ENCODE measurements around the gene DNM2. TPM values are rescaled to one million over a fixed set of nuclear protein-coding genes. Genes with fewer than 3 reads are reported as not detected.

The DNM2 gene
- total and polyA plus RNA-seq, 10 of the 15 experiments (the other 5 are each of a cell fraction or from before 2014, with no cell fraction given) = 1.2 to 146 (median 68.9) TPM

DNA sequence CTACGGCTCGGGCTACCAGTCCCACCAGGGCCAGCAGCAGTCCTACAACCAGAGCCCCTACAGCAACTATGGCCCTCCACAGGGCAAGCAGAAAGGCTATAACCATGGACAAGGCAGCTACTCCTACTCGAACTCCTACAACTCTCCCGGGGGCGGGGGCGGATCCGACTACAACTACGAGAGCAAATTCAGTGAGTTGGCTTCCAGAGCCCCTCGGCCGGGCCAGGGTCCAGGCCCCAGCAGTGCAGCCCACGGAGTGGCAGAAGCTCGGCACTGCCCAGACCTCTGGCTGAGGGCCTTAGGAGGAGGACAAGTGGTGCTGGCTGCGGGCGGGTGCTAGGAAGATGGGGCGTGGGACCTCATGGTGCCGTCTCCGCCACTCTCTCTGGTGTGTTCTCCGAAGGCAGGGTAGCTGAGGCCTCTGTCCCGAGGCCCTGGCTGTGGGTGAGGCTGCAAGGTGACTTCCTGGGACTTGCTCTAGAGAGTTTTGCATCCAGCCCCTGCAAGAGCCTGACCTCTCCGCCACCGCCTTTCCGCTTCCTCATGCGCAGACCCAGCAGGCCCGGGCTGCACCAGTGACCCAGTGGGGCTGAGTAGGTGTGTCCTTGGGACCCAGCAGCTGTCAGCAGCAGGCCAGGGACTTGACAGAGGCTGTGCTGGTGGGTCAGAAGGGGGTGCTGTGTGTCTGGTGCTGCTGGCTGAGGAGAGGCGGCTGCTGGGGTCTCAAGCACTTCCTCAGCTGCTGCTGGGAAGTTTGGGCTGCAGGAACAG is 30.2 kb upstream of the DNM2 start:
- Histone ChIP-seq H3K27me3 (replicated peaks in 1 of 2; ENCODE audit: control insufficient read depth in 2 of 2, insufficient read depth in 2 of 2, low read length in 1 of 2) (no peaks in the 10 kb centered on the region), H3K79me2 (ENCODE audit: control insufficient read depth, insufficient read depth, low read length) (no peaks in the 10 kb centered on the region), H3K4me2 (ENCODE audit: control insufficient read depth, insufficient read depth) (no peak overlapping the region), H3K27ac (ENCODE audit: control insufficient read depth, insufficient read depth) (no peak overlapping the region), H3K36me3 (ENCODE audit: control insufficient read depth in 2 of 2, insufficient read depth in 2 of 2, low read length in 1 of 2) (peaks cover 41 to 77% of the 10 kb centered on the region in 2 experiments), H3K4me1 (ENCODE audit: control insufficient read depth, insufficient read depth, low read length) (no peaks in the 10 kb centered on the region), H3K9ac (ENCODE audit: control insufficient read depth, insufficient read depth, low read length) (no peak overlapping the region), H2AFZ (ENCODE audit: control insufficient read depth, low read depth, low read length) (no peak overlapping the region), H3K4me3 (no peak overlapping the region), H4K20me1 (ENCODE audit: control insufficient read depth, insufficient read depth) (peaks cover under 1% of the 10 kb centered on the region; the same call in 1 of the 2 replicates), H3K9me3 (replicated peaks; ENCODE audit: control insufficient read depth, insufficient read depth, low read length) (no peaks in the 10 kb centered on the region)
- no peak for FAIRE-seq
- ChIA-PET CTCF (no interaction called here), POLR2A (interaction anchor here (1.8 kb wide), 1 partner anchor 25 kb away, joined by 4 read pairs; no protein-coding TSS in a partner anchor), RAD21 (ENCODE audit: unreplicated experiment) (no interaction called here), SMC1A (ENCODE audit: uncharacterized antibody, unreplicated experiment) (no interaction called here)
- peak; percentile 42; the same call in 1 of the 2 replicates for TF ChIP-seq POLR2A (IDR thresholded peaks at IDR 0.05; ENCODE audit: low read depth, low read length)
- peak; percentile 37; the same call in 1 of the 2 replicates for TF ChIP-seq SMAD5 (IDR thresholded peaks at IDR 0.05; ENCODE audit: low read depth)
- TF ChIP-seq CUX1 (IDR thresholded peaks at IDR 0.05; ENCODE audit: insufficient replicate concordance, low read depth, low read length) = no peak
- 92% methylated on average over 25 of the region's 25 CpGs for WGBS (ENCODE audit: insufficient coverage, insufficient replicate concordance, low lambda C conversion rate, missing lambda C conversion rate)
- ATAC-seq = no peak
- in situ Hi-C loops (cut with MboI) (no loop called here), intact Hi-C loops (cut with micrococcal nuclease; ENCODE audit: unreplicated experiment) (no loop called here)
- no peak for DNase-seq (ENCODE audit: low read depth, low spot score)
- BruUV-seq (replicated peaks) = no TSS peak
